Occipital lobe (tissue), 2 donors: ENCODE measurements around the gene STX18. TPM values are rescaled to one million over a fixed set of nuclear protein-coding genes. Genes with fewer than 3 reads are reported as not detected.
"Not testable (repeated sequence)": the region's sequence is repeated elsewhere in the genome, so short reads cannot be mapped to it uniquely, and the experiment has no call there.

ENCODE experiments used
- DNase-seq: peaks from one replicate; lab custom pipeline; 2025; lab: John Stamatoyannopoulos, UW
- total RNA-seq: library from RNA; depleted of rRNA; stranded (reverse); fragments of >200 nt; gene quantifications from one replicate; pipeline ENCODE4 v1.2.3, GENCODE V29; 2014

STX18 gene
- total RNA-seq, 1 donor from 2014 or later: 15.4 TPM

- DNase-seq: peak; percentile 83
Observed at GRCh38 chr4:4480685-4481398, 61.0 kb downstream of the STX18 start.

GRCh38 chr4:4480205-4480604, 61.6 kb downstream of the STX18 start:
- DNase-seq: no peak

GRCh38 chr4:4479366-4479765, 62.5 kb downstream of the STX18 start:
- no peak for DNase-seq

- no peak for DNase-seq
Observed at GRCh38 chr4:4477796-4478195, 64.1 kb downstream of the STX18 start.

GRCh38 chr4:4477391-4477790, 64.5 kb downstream of the STX18 start:
- no peak for DNase-seq

GRCh38 chr4:4474476-4474875, 67.4 kb downstream of the STX18 start:
- no peak for DNase-seq

- DNase-seq: no peak
Observed at GRCh38 chr4:4472344-4472958, 69.4 kb downstream of the STX18 start.

- DNase-seq: no peak
Observed at GRCh38 chr4:4471195-4471594, 70.7 kb downstream of the STX18 start.

GRCh38 chr4:4470208-4470607, 71.6 kb downstream of the STX18 start:
- DNase-seq: no peak

GRCh38 chr4:4465238-4465637, 76.6 kb downstream of the STX18 start:
- not testable (repeated sequence) for DNase-seq

- DNase-seq: no peak
Observed at GRCh38 chr4:4462970-4463369, 78.9 kb downstream of the STX18 start.

- DNase-seq: no peak
Observed at GRCh38 chr4:4461850-4462249, 80.0 kb downstream of the STX18 start.

GRCh38 chr4:4461178-4461577, 80.7 kb downstream of the STX18 start:
- no peak for DNase-seq

- no peak for DNase-seq
Observed at GRCh38 chr4:4460759-4461158, 81.1 kb downstream of the STX18 start.

GRCh38 chr4:4459181-4459580, 82.7 kb downstream of the STX18 start:
- no peak for DNase-seq

GRCh38 chr4:4457803-4458553, 83.9 kb downstream of the STX18 start:
- DNase-seq: no peak

- no peak for DNase-seq
Observed at GRCh38 chr4:4456816-4457578, 84.9 kb downstream of the STX18 start.

- no peak for DNase-seq
Observed at GRCh38 chr4:4456351-4456750, 85.5 kb downstream of the STX18 start.

GRCh38 chr4:4455210-4455865, 86.5 kb downstream of the STX18 start:
- no peak for DNase-seq

GRCh38 chr4:4446434-4446833, 95.4 kb downstream of the STX18 start:
- no peak for DNase-seq

- no peak for DNase-seq
Observed at GRCh38 chr4:4443821-4444220, 98.0 kb downstream of the STX18 start.
